HAP-1 (cell line): Measurements from ENCODE around the gene BCAS3.
"Not testable (repeated sequence)": the region's sequence is repeated elsewhere in the genome, so short reads cannot be mapped to it uniquely, and the experiment has no call there.

Experiments
- DNase-seq, 2 experiments: peaks; one replicate each; pipeline ENCODE4 v3.0.0-alpha.2; 2016 to 2020; ENCODE audit warnings: low spot score in 2 of 2
- H3K27me3 ChIP-seq: fragments of 250-450 bp; sonication (Bioruptor Pico); 2 replicates; pipeline ENCODE4 v1.5.1; 2020; ENCODE audit warnings: low read depth, mild to moderate bottlenecking, moderate library complexity
- H3K36me3 ChIP-seq: fragments of 250-450 bp; sonication (Bioruptor Pico); replicated peaks from 2 replicates; pipeline ENCODE4 v1.5.1; 2020; ENCODE audit warnings: mild to moderate bottlenecking
- H3K4me1 ChIP-seq: fragments of 250-450 bp; sonication (Bioruptor Pico); 2 replicates; pipeline ENCODE4 v1.5.1; 2020; ENCODE audit warnings: mild to moderate bottlenecking
- H3K4me3 ChIP-seq: fragments of 250-450 bp; sonication (Bioruptor Pico); 2 replicates; pipeline ENCODE4 v1.5.1; 2020; ENCODE audit warnings: mild to moderate bottlenecking, moderate library complexity
- H3K9me3 ChIP-seq: fragments of 250-450 bp; sonication (Bioruptor Pico); 2 replicates; pipeline ENCODE4 v1.5.1; 2020; ENCODE audit warnings: mild to moderate bottlenecking, moderate library complexity
- in situ Hi-C: fragments of 300-500 bp; cut with MboI; formaldehyde crosslinking; loops from 3 replicates; pipeline ENCODE4 v1.14.3; 2020; ENCODE audit warnings: low sequenced_read_pairs, inconsistent platforms, mixed read lengths

The BCAS3 gene

GRCh38 chr17:61429274-61429673 lies 751.6 kb downstream of the BCAS3 start:
- no peak for DNase-seq
- in situ Hi-C loops: no loop called here
- Histone ChIP-seq H3K36me3 (no peaks in the 10 kb centered on the region), H3K9me3 (no peaks in the 10 kb centered on the region), H3K27me3 (no peaks in the 10 kb centered on the region), H3K4me3 (no peak overlapping the region), H3K4me1 (peaks cover 9% of the 10 kb centered on the region)

- H3K9me3 ChIP-seq, H3K36me3 ChIP-seq, in situ Hi-C loops: not testable (repeated sequence)
Measured at GRCh38 chr17:61429831-61430230, 752.2 kb downstream of the BCAS3 start.

GRCh38 chr17:61431594-61432311 lies 754.1 kb downstream of the BCAS3 start:
- Histone ChIP-seq H3K27me3 (no peaks in the 10 kb centered on the region), H3K4me1 (peaks cover 9% of the 10 kb centered on the region), H3K9me3 (no peaks in the 10 kb centered on the region), H3K36me3 (no peaks in the 10 kb centered on the region), H3K4me3 (no peak overlapping the region)
- DNase-seq: peak in 1 of 2 experiments; percentile 18
- in situ Hi-C loops: no loop called here

More at GRCh38 chr17:61429831-61430230, 752.2 kb downstream of the BCAS3 start:
- not testable (repeated sequence) for H3K4me3 ChIP-seq, H3K4me1 ChIP-seq, DNase-seq, H3K27me3 ChIP-seq

GRCh38 chr17:61436273-61436672 lies 758.6 kb downstream of the BCAS3 start:
- H3K4me3 ChIP-seq: no peak overlapping the region
- peaks cover 8% of the 10 kb centered on the region for H3K4me1 ChIP-seq
- in situ Hi-C loops: no loop called here
- 0 out of 2 replicates have a peak, but pooled peaks cover 4% of the 10 kb centered on the region for H3K9me3 ChIP-seq
- no peaks in the 10 kb centered on the region for H3K27me3 ChIP-seq
- no peaks in the 10 kb centered on the region for H3K36me3 ChIP-seq
- DNase-seq: no peak

DNA sequence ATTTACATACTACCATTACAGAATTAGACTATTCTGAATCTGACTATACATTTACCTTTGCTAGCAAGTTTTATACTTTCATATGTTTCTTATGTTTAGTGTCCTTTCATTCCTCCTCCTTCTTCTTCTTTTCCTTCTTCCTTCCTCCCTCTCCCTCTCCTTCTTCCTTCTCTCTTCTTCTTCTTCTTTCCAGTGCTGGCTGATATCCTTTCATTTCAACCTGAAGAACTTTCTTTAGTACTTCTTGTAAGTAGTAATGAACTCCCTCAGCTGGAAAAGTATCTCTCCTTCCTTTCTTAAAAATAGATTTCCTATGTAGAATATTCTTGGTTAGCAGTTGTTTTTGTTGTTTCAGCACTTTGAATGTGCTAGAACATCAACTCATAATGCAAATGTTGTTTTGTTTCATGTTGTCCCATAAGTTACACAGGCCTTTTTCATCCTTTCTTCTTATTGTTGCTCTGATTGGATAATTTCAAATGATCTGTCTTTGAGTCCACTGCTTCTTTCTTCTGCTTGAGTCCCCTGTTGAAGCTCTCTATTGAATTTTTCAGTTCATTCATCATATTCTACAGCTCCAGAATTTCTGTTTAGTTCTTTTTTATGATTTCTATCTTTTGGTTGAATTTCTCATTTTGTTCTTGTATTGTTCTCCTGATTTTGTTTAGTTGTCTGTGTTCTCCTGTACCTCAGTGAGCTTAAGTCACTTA lies 759.5 kb downstream of the BCAS3 start:
- no peak overlapping the region for H3K4me3 ChIP-seq
- 0 out of 2 replicates have a peak, but pooled peaks cover 4% of the 10 kb centered on the region for H3K9me3 ChIP-seq
- in situ Hi-C loops: no loop called here
- no peak for DNase-seq
- no peaks in the 10 kb centered on the region for H3K36me3 ChIP-seq
- no peaks in the 10 kb centered on the region for H3K4me1 ChIP-seq
- no peaks in the 10 kb centered on the region for H3K27me3 ChIP-seq

DNA sequence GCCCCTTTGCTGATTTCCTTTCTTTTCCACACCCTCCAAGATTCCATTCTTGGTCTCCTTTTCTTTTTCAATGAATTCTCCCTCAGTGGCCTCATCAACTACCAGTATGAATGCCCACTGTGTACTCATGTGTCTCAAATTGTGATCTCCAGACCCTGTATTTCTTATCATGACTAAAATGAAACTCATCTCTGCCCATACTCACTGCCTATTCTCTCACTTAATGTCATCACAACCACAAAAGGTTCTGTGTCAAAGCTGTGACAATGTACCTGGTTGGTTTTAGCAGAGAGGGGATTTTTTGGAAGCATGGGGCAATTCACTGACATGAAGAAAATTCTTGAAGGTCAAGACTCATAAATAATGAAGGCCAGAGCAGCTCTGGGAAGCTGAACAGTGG lies 763.0 kb downstream of the BCAS3 start:
- in situ Hi-C loops: no loop called here
- Histone ChIP-seq H3K4me1 (peaks cover 4% of the 10 kb centered on the region; the same call in 1 of the 2 replicates), H3K27me3 (no peaks in the 10 kb centered on the region), H3K4me3 (no peak overlapping the region), H3K9me3 (0 out of 2 replicates have a peak, but pooled peaks cover 4% of the 10 kb centered on the region), H3K36me3 (no peaks in the 10 kb centered on the region)
- DNase-seq: no peak

- H3K9me3 ChIP-seq, in situ Hi-C loops, DNase-seq, H3K36me3 ChIP-seq, H3K27me3 ChIP-seq, H3K4me3 ChIP-seq, H3K4me1 ChIP-seq: not testable (repeated sequence)
Measured at GRCh38 chr17:61441507-61441906, 763.9 kb downstream of the BCAS3 start.

GRCh38 chr17:61442136-61442775 lies 764.6 kb downstream of the BCAS3 start:
- DNase-seq: peak in 1 of 2 experiments; percentile 88
- H3K36me3 ChIP-seq: no peaks in the 10 kb centered on the region
- in situ Hi-C loops: no loop called here
- peaks cover 4% of the 10 kb centered on the region; the same call in 1 of the 2 replicates for H3K4me1 ChIP-seq
- 0 out of 2 replicates have a peak, but pooled peaks cover 1% of the 10 kb centered on the region for H3K9me3 ChIP-seq
- H3K4me3 ChIP-seq: no peak overlapping the region
- no peaks in the 10 kb centered on the region for H3K27me3 ChIP-seq
